ENCODE measurements around the gene SSBP1.
A peak's percentile ranks its signal among the peaks of the same experiment; 100 is the strongest.
"Not testable (repeated sequence)": the region's sequence is repeated elsewhere in the genome, so short reads cannot be mapped to it uniquely, and the experiment has no call there.

SSBP1 gene

DNA sequence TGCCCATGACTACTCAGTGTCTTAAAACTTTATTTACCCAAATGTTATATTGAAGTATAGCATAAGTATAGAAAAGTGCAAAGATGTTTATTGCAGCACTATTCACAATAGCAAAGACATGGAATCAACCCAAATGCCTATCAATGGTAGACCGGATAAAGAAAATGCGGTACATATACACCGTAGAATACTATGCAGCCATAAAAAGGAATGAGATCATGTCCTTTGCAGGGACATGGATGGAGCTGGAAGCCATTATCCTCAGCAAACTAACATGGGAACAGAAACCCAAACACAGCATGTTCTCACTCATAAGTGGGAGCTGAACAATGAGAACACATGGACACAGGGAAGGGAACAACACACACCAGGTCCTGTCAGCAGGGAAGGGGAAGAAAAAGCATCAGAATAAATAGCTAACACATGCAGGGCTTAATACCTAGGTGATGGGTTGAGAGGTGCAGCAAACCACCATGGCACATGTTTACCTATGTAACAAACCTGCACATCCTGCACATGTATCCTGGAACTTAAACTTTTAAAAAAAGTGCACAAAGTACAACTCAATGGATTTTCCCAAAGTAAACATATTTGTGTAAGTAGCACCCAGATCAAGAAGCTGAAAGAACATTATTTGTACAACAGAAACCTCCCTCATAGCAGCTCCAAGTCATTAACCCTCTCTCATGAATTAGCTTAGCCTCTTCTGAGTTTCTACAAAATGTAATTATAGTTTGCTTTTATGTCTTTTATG, 48.9 kb upstream of the SSBP1 start:
- 0 out of 2 replicates have a peak, but pooled peaks have one; percentile 51 for TF ChIP-seq ZNF8 (CRISPR knock-in tag; IDR thresholded peaks at IDR 0.05)
- not testable (repeated sequence) for ATAC-seq

DNA sequence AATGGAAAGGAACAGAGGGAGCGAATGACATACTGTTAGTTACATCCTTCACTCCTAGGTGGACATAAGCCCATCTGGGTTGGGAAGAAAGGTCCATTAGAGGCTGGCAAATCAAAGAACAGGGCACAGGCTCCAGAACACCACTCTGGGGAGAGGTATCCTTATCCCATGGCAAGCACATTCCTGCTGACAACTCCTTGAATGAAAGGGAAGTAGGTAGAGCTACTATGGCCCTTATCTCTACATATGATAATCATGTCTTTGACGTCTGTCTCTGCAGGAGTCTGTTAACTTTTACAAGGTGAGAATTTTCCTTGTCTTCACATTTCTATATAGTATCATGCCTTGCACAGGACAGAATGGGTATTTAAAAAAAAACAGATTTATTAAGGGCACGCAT, 46.6 kb upstream of the SSBP1 start:
- ATAC-seq: no peak

GRCh38 chr7:141691961-141692360, 46.2 kb upstream of the SSBP1 start:
- no peak for ATAC-seq
- TF ChIP-seq OSR1 (CRISPR knock-in tag; IDR thresholded peaks at IDR 0.05) (no peak), ESRRG (CRISPR knock-in tag; IDR thresholded peaks at IDR 0.05) (no peak), ZNF70 (CRISPR knock-in tag; IDR thresholded peaks at IDR 0.05) (no peak), PPARA (CRISPR knock-in tag; IDR thresholded peaks at IDR 0.05; ENCODE audit: borderline replicate concordance) (no peak), SNAI2 (CRISPR knock-in tag; IDR thresholded peaks at IDR 0.05) (no peak), ISL1 (CRISPR knock-in tag; IDR thresholded peaks at IDR 0.05) (no peak), ZC3H10 (CRISPR knock-in tag; IDR thresholded peaks at IDR 0.05) (no peak), ARNTL (CRISPR knock-in tag; IDR thresholded peaks at IDR 0.05; ENCODE audit: borderline replicate concordance, low read depth) (no peak), ZNF8 (CRISPR knock-in tag; IDR thresholded peaks at IDR 0.05) (no peak), PATZ1 (CRISPR knock-in tag; IDR thresholded peaks at IDR 0.05; ENCODE audit: borderline replicate concordance) (no peak), GLIS3 (CRISPR knock-in tag; IDR thresholded peaks at IDR 0.05) (no peak), CSRNP3 (CRISPR knock-in tag; IDR thresholded peaks at IDR 0.05) (no peak), ZFP30 (CRISPR knock-in tag; IDR thresholded peaks at IDR 0.05) (no peak), ZFP3 (CRISPR knock-in tag; IDR thresholded peaks at IDR 0.05) (no peak)

More for the DNA sequence above, 46.6 kb upstream of the SSBP1 start:
- no peak for TF ChIP-seq CSDC2 (CRISPR knock-in tag; IDR thresholded peaks at IDR 0.05)
- TF ChIP-seq ESRRG (CRISPR knock-in tag; IDR thresholded peaks at IDR 0.05): no peak
- no peak for TF ChIP-seq ZC3H10 (CRISPR knock-in tag; IDR thresholded peaks at IDR 0.05)
- no peak for TF ChIP-seq ZNF8 (CRISPR knock-in tag; IDR thresholded peaks at IDR 0.05)
- no peak for TF ChIP-seq POU6F1 (CRISPR knock-in tag; IDR thresholded peaks at IDR 0.05; ENCODE audit: borderline replicate concordance, low read depth)
- no peak for TF ChIP-seq OSR1 (CRISPR knock-in tag; IDR thresholded peaks at IDR 0.05)
- no peak for TF ChIP-seq PATZ1 (CRISPR knock-in tag; IDR thresholded peaks at IDR 0.05; ENCODE audit: borderline replicate concordance)
- no peak for TF ChIP-seq TCF4 (CRISPR knock-in tag; IDR thresholded peaks at IDR 0.05; ENCODE audit: borderline replicate concordance)
- TF ChIP-seq ISL1 (CRISPR knock-in tag; IDR thresholded peaks at IDR 0.05): no peak
- TF ChIP-seq ZNF565 (CRISPR knock-in tag; conservative IDR thresholded peaks at IDR 0.05; ENCODE audit: low read depth): no peak
- TF ChIP-seq, protein P1, sequence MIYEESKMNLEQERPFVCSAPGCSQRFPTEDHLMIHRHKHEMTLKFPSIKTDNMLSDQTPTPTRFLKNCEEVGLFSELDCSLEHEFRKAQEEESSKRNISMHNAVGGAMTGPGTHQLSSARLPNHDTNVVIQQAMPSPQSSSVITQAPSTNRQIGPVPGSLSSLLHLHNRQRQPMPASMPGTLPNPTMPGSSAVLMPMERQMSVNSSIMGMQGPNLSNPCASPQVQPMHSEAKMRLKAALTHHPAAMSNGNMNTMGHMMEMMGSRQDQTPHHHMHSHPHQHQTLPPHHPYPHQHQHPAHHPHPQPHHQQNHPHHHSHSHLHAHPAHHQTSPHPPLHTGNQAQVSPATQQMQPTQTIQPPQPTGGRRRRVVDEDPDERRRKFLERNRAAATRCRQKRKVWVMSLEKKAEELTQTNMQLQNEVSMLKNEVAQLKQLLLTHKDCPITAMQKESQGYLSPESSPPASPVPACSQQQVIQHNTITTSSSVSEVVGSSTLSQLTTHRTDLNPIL (CRISPR knock-in tag; IDR thresholded peaks at IDR 0.05; ENCODE audit: low read depth): no peak
- TF ChIP-seq CSRNP3 (CRISPR knock-in tag; IDR thresholded peaks at IDR 0.05): no peak
- TF ChIP-seq ZFP30 (CRISPR knock-in tag; IDR thresholded peaks at IDR 0.05): no peak
- TF ChIP-seq PPARA (CRISPR knock-in tag; IDR thresholded peaks at IDR 0.05; ENCODE audit: borderline replicate concordance): no peak
- TF ChIP-seq GLIS3 (CRISPR knock-in tag; IDR thresholded peaks at IDR 0.05): no peak
- TF ChIP-seq ZFP3 (CRISPR knock-in tag; IDR thresholded peaks at IDR 0.05): no peak
- no peak for TF ChIP-seq RARB (CRISPR knock-in tag; IDR thresholded peaks at IDR 0.05)
- TF ChIP-seq ARNTL (CRISPR knock-in tag; IDR thresholded peaks at IDR 0.05; ENCODE audit: borderline replicate concordance, low read depth): no peak
- TF ChIP-seq TOX (CRISPR knock-in tag; IDR thresholded peaks at IDR 0.05; ENCODE audit: borderline replicate concordance): no peak
- TF ChIP-seq ZNF70 (CRISPR knock-in tag; IDR thresholded peaks at IDR 0.05): no peak

Measured in SK-N-SH treated with all-trans-retinoic acid at 6 μM for 48 hours (cell line).